Measurements from ENCODE around the gene FOXL2NB.

DNA sequence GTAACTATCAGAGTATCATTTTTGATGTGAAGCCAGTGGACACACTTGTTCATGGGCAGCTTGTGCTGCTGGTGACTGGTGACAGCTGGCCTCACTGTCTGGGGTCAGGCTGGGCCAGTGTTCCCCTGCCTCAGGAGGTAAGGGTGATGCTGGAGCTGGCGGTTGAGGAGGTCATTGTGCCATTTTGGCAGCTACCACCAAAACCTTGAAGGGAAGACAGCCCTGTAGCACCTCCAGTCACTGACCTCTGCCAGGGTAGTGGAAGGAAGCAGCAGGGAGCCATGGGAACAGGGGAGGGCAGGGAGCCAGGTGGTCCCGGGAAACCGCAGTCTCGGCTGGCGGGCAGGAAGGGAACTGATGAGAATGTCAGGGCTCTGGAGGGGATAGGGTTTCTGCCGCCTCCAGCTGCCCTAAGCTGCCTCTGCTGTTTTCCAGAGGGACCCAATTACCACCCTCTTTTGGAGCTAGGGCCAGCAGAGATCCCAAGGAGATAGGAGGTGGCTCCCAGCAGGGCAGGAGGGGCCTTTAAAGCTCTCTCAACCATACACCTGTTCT is 24.8 kb downstream of the FOXL2NB start:
- TF ChIP-seq, protein P1, sequence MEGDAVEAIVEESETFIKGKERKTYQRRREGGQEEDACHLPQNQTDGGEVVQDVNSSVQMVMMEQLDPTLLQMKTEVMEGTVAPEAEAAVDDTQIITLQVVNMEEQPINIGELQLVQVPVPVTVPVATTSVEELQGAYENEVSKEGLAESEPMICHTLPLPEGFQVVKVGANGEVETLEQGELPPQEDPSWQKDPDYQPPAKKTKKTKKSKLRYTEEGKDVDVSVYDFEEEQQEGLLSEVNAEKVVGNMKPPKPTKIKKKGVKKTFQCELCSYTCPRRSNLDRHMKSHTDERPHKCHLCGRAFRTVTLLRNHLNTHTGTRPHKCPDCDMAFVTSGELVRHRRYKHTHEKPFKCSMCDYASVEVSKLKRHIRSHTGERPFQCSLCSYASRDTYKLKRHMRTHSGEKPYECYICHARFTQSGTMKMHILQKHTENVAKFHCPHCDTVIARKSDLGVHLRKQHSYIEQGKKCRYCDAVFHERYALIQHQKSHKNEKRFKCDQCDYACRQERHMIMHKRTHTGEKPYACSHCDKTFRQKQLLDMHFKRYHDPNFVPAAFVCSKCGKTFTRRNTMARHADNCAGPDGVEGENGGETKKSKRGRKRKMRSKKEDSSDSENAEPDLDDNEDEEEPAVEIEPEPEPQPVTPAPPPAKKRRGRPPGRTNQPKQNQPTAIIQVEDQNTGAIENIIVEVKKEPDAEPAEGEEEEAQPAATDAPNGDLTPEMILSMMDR (IDR thresholded peaks at IDR 0.05; ENCODE audit: low read depth, low read length, poor library complexity, severe bottlenecking) = no peak
- no peak for TF ChIP-seq EZH2phosphoT487 (IDR thresholded peaks at IDR 0.05; ENCODE audit: borderline replicate concordance, low read length)
